ENCODE measurements around the gene SH3TC1. TPM values are rescaled to one million over a fixed set of nuclear protein-coding genes. Genes with fewer than 3 reads are reported as not detected.

SH3TC1 gene
- total and polyA plus RNA-seq, 2 of the 8 experiments (the other 6 are each of a cell fraction or from before 2014, with no cell fraction given): 0.15 TPM; not detected in 1

GRCh38 chr4:8182294-8182693, 16.8 kb upstream of the SH3TC1 start:
- Histone ChIP-seq H3K4ac (replicated peaks; ENCODE audit: insufficient read length, low read depth, low read length) (no peak overlapping the region), H3K27ac (ENCODE audit: low read depth, low read length) (no peak overlapping the region), H3K4me2 (ENCODE audit: insufficient read depth in 1 of 2, low read depth in 2 of 2, low read length in 2 of 2) (no peak overlapping the region), H3K56ac (replicated peaks; ENCODE audit: insufficient read length, low read depth, low read length) (no peak overlapping the region), H3K79me2 (ENCODE audit: control insufficient read depth in 1 of 2, insufficient read depth in 2 of 2, low read length in 2 of 2) (no peaks in the 10 kb centered on the region), H3K9ac (replicated peaks in 1 of 4; ENCODE audit: extremely low read depth in 1 of 4, low read depth in 3 of 4, low read length in 3 of 4) (no peak overlapping the region), H2BK120ac (replicated peaks; ENCODE audit: low read depth, low read length) (no peak overlapping the region), H3K18ac (ENCODE audit: extremely low read depth, low read length) (no peak overlapping the region), H3K4me1 (replicated peaks in 1 of 4; ENCODE audit: control insufficient read depth in 3 of 4, insufficient read depth in 4 of 4, low read length in 3 of 4) (no peaks in the 10 kb centered on the region), H3K36me3 (ENCODE audit: control insufficient read depth in 2 of 4, insufficient read depth in 4 of 4, low read length in 3 of 4) (no peaks in the 10 kb centered on the region), H3K9me3 (ENCODE audit: insufficient read depth in 2 of 2, low read depth in 1 of 2, low read length in 1 of 2) (no peaks in the 10 kb centered on the region), H2BK12ac (ENCODE audit: low read depth, low read length) (no peak overlapping the region), H2AK5ac (ENCODE audit: low read depth, low read length) (no peak overlapping the region), H4K91ac (replicated peaks; ENCODE audit: insufficient read length, low read length) (no peak overlapping the region), H4K8ac (ENCODE audit: extremely low read depth, insufficient read depth, low read length) (peak overlapping the region; percentile 57; the same call in 1 of the 2 replicates), H3K23ac (ENCODE audit: insufficient read length) (no peak overlapping the region), H4K20me1 (replicated peaks in 1 of 2; ENCODE audit: control insufficient read depth in 1 of 2, insufficient read depth in 2 of 2, low read length in 2 of 2) (peaks cover 0 to 4% of the 10 kb centered on the region in 2 experiments), H4K5ac (ENCODE audit: insufficient read length, low read depth, low read length) (no peak overlapping the region), H2BK20ac (ENCODE audit: low read length) (no peak overlapping the region), H3K23me2 (ENCODE audit: low read depth, low read length) (0 out of 2 replicates have a peak, but pooled peaks cover 2% of the 10 kb centered on the region), H3K79me1 (ENCODE audit: low read depth, low read length) (no peaks in the 10 kb centered on the region), H2BK5ac (ENCODE audit: low read depth, low read length) (no peak overlapping the region), H3K14ac (ENCODE audit: insufficient read length) (no peak overlapping the region), H2AFZ (ENCODE audit: low read length) (no peak overlapping the region), H2BK15ac (ENCODE audit: low read length) (no peak overlapping the region), H3K4me3 (ENCODE audit: extremely low read depth in 1 of 4, insufficient read depth in 2 of 4, low read depth in 3 of 4, low read length in 4 of 4) (no peak overlapping the region), H3K27me3 (replicated peaks in 1 of 4; ENCODE audit: control insufficient read depth in 3 of 4, extremely low read depth in 1 of 4, insufficient read depth in 3 of 4, low read length in 3 of 4) (no peaks in the 10 kb centered on the region)
- POLR2A ChIA-PET (ENCODE audit: partially characterized antibody): no interaction called here
- CTCF ChIA-PET (ENCODE audit: partially characterized antibody): interaction anchor here (1.5 to 2.0 kb wide), 3 partner anchors 10 to 847 kb away, joined by 3 to 7 read pairs (median 4); no protein-coding TSS in a partner anchor
- no peak for FAIRE-seq
- whole genome bisulfite sequencing, 2 experiments (ENCODE audit: extremely low coverage in 1 of 2, insufficient coverage in 1 of 2, insufficient read length in 1 of 2, insufficient replicate concordance in 2 of 2, low coverage in 1 of 2, low lambda C conversion rate in 2 of 2, missing lambda C conversion rate in 1 of 2): 81% methylated on average over 11 of the region's 11 CpGs; no CpG with 5 or more reads in 1 of the 2 experiments
- DNase-seq (ENCODE audit: low read depth in 1 of 2, low spot score in 2 of 2): no peak
- no peak for TF ChIP-seq BRCA1 (IDR thresholded peaks at IDR 0.05; ENCODE audit: low read depth, low read length)
- no peak for TF ChIP-seq BCL11A (IDR thresholded peaks at IDR 0.05; ENCODE audit: low read depth in 2 of 2, low read length in 2 of 2)
- TF ChIP-seq EZH2 (IDR thresholded peaks at IDR 0.05; ENCODE audit: low read depth, low read length, severe bottlenecking): no peak
- no peak for TF ChIP-seq USF2 (IDR thresholded peaks at IDR 0.05; ENCODE audit: low read length)
- TF ChIP-seq TCF12 (IDR thresholded peaks at IDR 0.05; ENCODE audit: low read depth, low read length): no peak
- no peak for TF ChIP-seq EGR1 (IDR thresholded peaks at IDR 0.05; ENCODE audit: borderline replicate concordance, low read depth, low read length)
- TF ChIP-seq CTBP2 (IDR thresholded peaks at IDR 0.05; ENCODE audit: borderline replicate concordance, insufficient read depth, insufficient read length, low read length): no peak
- no peak for TF ChIP-seq SAP30 (IDR thresholded peaks at IDR 0.05; ENCODE audit: insufficient read depth, insufficient replicate concordance, low read length)
- TF ChIP-seq CTCF (IDR thresholded peaks at IDR 0.05; ENCODE audit: control extremely low read depth in 1 of 3, insufficient read depth in 1 of 3, low read depth in 1 of 3, low read length in 3 of 3): no peak
